Measurements from ENCODE around the gene APLNR. TPM values are rescaled to one million over a fixed set of nuclear protein-coding genes. Genes with fewer than 3 reads are reported as not detected.

APLNR gene
- total and polyA plus RNA-seq, 2 donors (not counting 3 experiments of a cell fraction or from before 2014, with no cell fraction given), result 0.04 to 0.38 TPM

GRCh38 chr11:57254631-57255030 lies 17.6 kb upstream of the APLNR start:
- dilution Hi-C loops (cut with MboI; ENCODE audit: extremely low pct_ligation_motif_present, low sequenced_read_pairs), result no loop called here
- POLR2A ChIA-PET, result no interaction called here

More at GRCh38 chr11:57254631-57255030, 17.6 kb upstream of the APLNR start:
- FAIRE-seq (no peak), DNase-seq (ENCODE audit: low read depth, low spot score) (no peak)
- CTCF ChIA-PET, result interaction anchor here (1.0 to 1.5 kb wide), 2 partner anchors 24 to 414 kb away, joined by 3 to 5 read pairs; no protein-coding TSS in a partner anchor
- BruUV-seq (replicated peaks), result no TSS peak
- no peak overlapping the region for H2AFZ ChIP-seq (ENCODE audit: low read depth, low read length)
- H3K9me1 ChIP-seq (replicated peaks; ENCODE audit: control insufficient read depth, extremely low read depth, insufficient read depth, low read length), result no peaks in the 10 kb centered on the region
- H3K79me2 ChIP-seq (ENCODE audit: control insufficient read depth, insufficient read depth, low read length), result no peaks in the 10 kb centered on the region
- TF ChIP-seq CTCF (IDR thresholded peaks at IDR 0.05; ENCODE audit: extremely low read depth in 1 of 2, insufficient read depth in 1 of 2, low read depth in 1 of 2, low read length in 2 of 2) (no peak), GATA2 (IDR thresholded peaks at IDR 0.05; ENCODE audit: insufficient read depth, insufficient read length, low read depth, low read length) (no peak), POLR2AphosphoS5 (IDR thresholded peaks at IDR 0.05; ENCODE audit: insufficient read depth, low read depth, low read length) (no peak), JUN (IDR thresholded peaks at IDR 0.05; ENCODE audit: borderline replicate concordance, insufficient read depth, insufficient read length, low read depth) (no peak), MYC (IDR thresholded peaks at IDR 0.05; ENCODE audit: low read depth, low read length) (no peak), EZH2 (IDR thresholded peaks at IDR 0.05; ENCODE audit: borderline replicate concordance, low read depth, low read length, severe bottlenecking) (no peak), POLR2A (IDR thresholded peaks at IDR 0.05; ENCODE audit: low read depth, low read length) (no peak), MAX (IDR thresholded peaks at IDR 0.05; ENCODE audit: insufficient read depth, insufficient read length) (no peak), FOS (IDR thresholded peaks at IDR 0.05; ENCODE audit: borderline replicate concordance, insufficient read depth, low read length) (no peak)
- no peak overlapping the region for H3K4me2 ChIP-seq (ENCODE audit: insufficient read depth, low read length)
- no peak overlapping the region for H3K4me3 ChIP-seq (replicated peaks in 1 of 3; ENCODE audit: insufficient read depth in 1 of 3, low read depth in 1 of 3, low read length in 3 of 3)
- no peaks in the 10 kb centered on the region for H3K9me3 ChIP-seq (replicated peaks; ENCODE audit: control insufficient read depth, insufficient read depth, low read length)
- H3K36me3 ChIP-seq (ENCODE audit: control insufficient read depth in 2 of 2, extremely low read depth in 1 of 2, insufficient read depth in 2 of 2, low read length in 2 of 2), result no peaks in the 10 kb centered on the region
- H3K27me3 ChIP-seq (ENCODE audit: control insufficient read depth in 2 of 2, insufficient read depth in 2 of 2, low read length in 2 of 2), result peaks cover 10 to 12% of the 10 kb centered on the region in 2 experiments
- no peaks in the 10 kb centered on the region for H4K20me1 ChIP-seq (replicated peaks; ENCODE audit: control insufficient read depth, extremely low read depth, insufficient read depth, low read length)
- H3K4me1 ChIP-seq (ENCODE audit: control insufficient read depth, extremely low read depth, insufficient read depth, low read length), result no peaks in the 10 kb centered on the region
- no peak overlapping the region for H3K9ac ChIP-seq (replicated peaks; ENCODE audit: extremely low read depth, insufficient read depth, low read length)
- H3K27ac ChIP-seq (ENCODE audit: insufficient read depth, low read depth, low read length), result no peak overlapping the region
- intact Hi-C loops (cut with micrococcal nuclease), result no loop called here
